ENCODE data around the gene RBM18. TPM values are rescaled to one million over a fixed set of nuclear protein-coding genes. Genes with fewer than 3 reads are reported as not detected.

Gene RBM18
- total and polyA plus RNA-seq, 2 of the 4 experiments (the other 2 are of a cell fraction) = 8.4 to 15.6 TPM

GRCh38 chr9:122274055-122274454, 9.4 kb upstream of the RBM18 start:
- Histone ChIP-seq H4K20me1 (ENCODE audit: insufficient read depth, low read length) (no peaks in the 10 kb centered on the region; the same call in 1 of the 2 replicates), H3K14ac (replicated peaks; ENCODE audit: low read depth, low read length) (no peak overlapping the region), H3K36me3 (ENCODE audit: control insufficient read depth, insufficient read depth, low read length) (peaks cover 20% of the 10 kb centered on the region), H3K4me1 (ENCODE audit: control insufficient read depth, insufficient read depth, low read length) (no peaks in the 10 kb centered on the region), H2BK120ac (ENCODE audit: low read depth, low read length) (no peak overlapping the region), H3K56ac (ENCODE audit: extremely low read depth, insufficient read depth, low read length) (no peak overlapping the region), H2AK5ac (ENCODE audit: low read depth, low read length) (no peak overlapping the region), H4K8ac (ENCODE audit: low read depth in 2 of 2, low read length in 2 of 2) (no peak overlapping the region), H3K9me1 (ENCODE audit: insufficient read depth, low read length) (no peaks in the 10 kb centered on the region), H4K91ac (ENCODE audit: insufficient read depth, low read depth, low read length) (no peak overlapping the region), H3K27me3 (ENCODE audit: control insufficient read depth, insufficient read depth, low read length) (no peaks in the 10 kb centered on the region), H3K23ac (ENCODE audit: low read depth, low read length) (no peak overlapping the region), H2AK9ac (replicated peaks; ENCODE audit: low read depth, low read length, poor library complexity) (no peak overlapping the region), H3K4me2 (ENCODE audit: low read depth, low read length) (no peak overlapping the region), H4K5ac (ENCODE audit: low read depth, low read length) (no peak overlapping the region), H3K79me1 (ENCODE audit: low read depth in 1 of 2, low read length in 2 of 2) (peaks cover 27 to 32% of the 10 kb centered on the region in 2 experiments), H2AFZ (replicated peaks; ENCODE audit: low read length, poor library complexity) (no peak overlapping the region), H3K4ac (ENCODE audit: low read depth, low read length) (no peak overlapping the region), H3K4me3 (ENCODE audit: insufficient read depth, low read depth, low read length) (no peak overlapping the region), H3K27ac (ENCODE audit: insufficient read depth, low read length) (no peak overlapping the region), H3K18ac (ENCODE audit: low read depth, low read length) (no peak overlapping the region), H2BK5ac (ENCODE audit: low read depth, low read length, poor library complexity, severe bottlenecking) (no peak overlapping the region), H2BK15ac (ENCODE audit: low read depth, low read length) (no peak overlapping the region), H3K9ac (ENCODE audit: low read depth, low read length) (no peak overlapping the region), H2BK20ac (ENCODE audit: low read depth, low read length) (no peak overlapping the region), H3K9me3 (ENCODE audit: control insufficient read depth, insufficient read depth, low read length) (peaks cover 9% of the 10 kb centered on the region)
- no CpG with 5 or more reads among the region's 2 CpGs for whole genome bisulfite sequencing, 2 experiments (ENCODE audit: extremely low coverage in 2 of 2, insufficient read length in 1 of 2)
- dilution Hi-C loops (cut with HindIII; ENCODE audit: low sequenced_read_pairs, unreplicated experiment) (no loop called here), in situ Hi-C loops (cut with MboI; ENCODE audit: low sequenced_read_pairs) (no loop called here), intact Hi-C loops (cut with micrococcal nuclease) (no loop called here)
- ChIA-PET CTCF (interaction anchor here (0.6 kb wide), 1 partner anchor 85 kb away, joined by 3 read pairs; no protein-coding TSS in a partner anchor), POLR2A (ENCODE audit: unreplicated experiment) (no interaction called here)
- TF ChIP-seq MAFK (IDR thresholded peaks at IDR 0.05; ENCODE audit: low read depth, low read length) (no peak), ELK1 (IDR thresholded peaks at IDR 0.05; ENCODE audit: borderline replicate concordance, low read depth, low read length) (no peak), NFE2L2 (IDR thresholded peaks at IDR 0.05; ENCODE audit: low read depth, low read length) (no peak), CTCF (conservative IDR thresholded peaks at IDR 0.05; ENCODE audit: low read depth, low read length) (no peak), RAD21 (IDR thresholded peaks at IDR 0.05; ENCODE audit: low read length) (no peak), RCOR1 (IDR thresholded peaks at IDR 0.05; ENCODE audit: insufficient replicate concordance, low read length) (no peak), BHLHE40 (IDR thresholded peaks at IDR 0.05; ENCODE audit: low read depth, low read length) (no peak), CHD1 (IDR thresholded peaks at IDR 0.05; ENCODE audit: low read depth, low read length) (no peak), POLR2A (IDR thresholded peaks at IDR 0.05; ENCODE audit: low read depth, low read length) (no peak), MXI1 (IDR thresholded peaks at IDR 0.05; ENCODE audit: borderline replicate concordance, low read depth, low read length) (no peak), CEBPB (IDR thresholded peaks at IDR 0.05; ENCODE audit: low read depth, low read length) (no peak), FOS (IDR thresholded peaks at IDR 0.05; ENCODE audit: low read depth, low read length) (no peak), SMC3 (IDR thresholded peaks at IDR 0.05; ENCODE audit: low read depth, low read length) (no peak), USF2 (IDR thresholded peaks at IDR 0.05; ENCODE audit: low read depth, low read length) (no peak), MAZ (IDR thresholded peaks at IDR 0.05; ENCODE audit: borderline replicate concordance, low read depth, low read length) (no peak), RFX5 (IDR thresholded peaks at IDR 0.05; ENCODE audit: low read depth, low read length) (no peak)
- no peak for ATAC-seq (ENCODE audit: low read depth)
- no peak for DNase-seq
- no TSS peak for BruUV-seq (replicated peaks)

All from IMR-90 (cell line).